ENCODE measurements around the gene USP31.

USP31 gene

GRCh38 chr16:23132775-23133463, 16.3 kb downstream of the USP31 start:
- DNase-seq (ENCODE audit: low read depth): no peak

- no peak for DNase-seq (ENCODE audit: low read depth)
Observed at GRCh38 chr16:23131931-23132621, 17.2 kb downstream of the USP31 start.

GRCh38 chr16:23131436-23131835, 17.8 kb downstream of the USP31 start:
- no peak for DNase-seq (ENCODE audit: low read depth)

- no peak for DNase-seq (ENCODE audit: low read depth)
Observed at GRCh38 chr16:23131036-23131435, 18.2 kb downstream of the USP31 start.

- DNase-seq (ENCODE audit: low read depth): no peak
Observed at GRCh38 chr16:23129686-23130085, 19.6 kb downstream of the USP31 start.

GRCh38 chr16:23128056-23128455, 21.2 kb downstream of the USP31 start:
- no peak for DNase-seq (ENCODE audit: low read depth)

- no peak for DNase-seq (ENCODE audit: low read depth)
Observed at GRCh38 chr16:23125277-23125676, 24.0 kb downstream of the USP31 start.

GRCh38 chr16:23124315-23124714, 24.9 kb downstream of the USP31 start:
- DNase-seq (ENCODE audit: low read depth): no peak

- no peak for DNase-seq (ENCODE audit: low read depth)
Observed at GRCh38 chr16:23122144-23122543, 27.1 kb downstream of the USP31 start.

GRCh38 chr16:23121024-23121423, 28.2 kb downstream of the USP31 start:
- no peak for DNase-seq (ENCODE audit: low read depth)

GRCh38 chr16:23120562-23120961, 28.7 kb downstream of the USP31 start:
- no peak for DNase-seq (ENCODE audit: low read depth)

GRCh38 chr16:23119570-23119969, 29.7 kb downstream of the USP31 start:
- no peak for DNase-seq (ENCODE audit: low read depth)

GRCh38 chr16:23114131-23114904, 34.9 kb downstream of the USP31 start:
- no peak for DNase-seq (ENCODE audit: low read depth)

- no peak for DNase-seq (ENCODE audit: low read depth)
Observed at GRCh38 chr16:23113185-23113584, 36.1 kb downstream of the USP31 start.

- no peak for DNase-seq (ENCODE audit: low read depth)
Observed at GRCh38 chr16:23110257-23110899, 38.9 kb downstream of the USP31 start.

GRCh38 chr16:23107936-23108335, 41.3 kb downstream of the USP31 start:
- DNase-seq (ENCODE audit: low read depth): no peak

- DNase-seq (ENCODE audit: low read depth): no peak
Observed at GRCh38 chr16:23107117-23107516, 42.1 kb downstream of the USP31 start.

- DNase-seq (ENCODE audit: low read depth): no peak
Observed at GRCh38 chr16:23105309-23105708, 43.9 kb downstream of the USP31 start.

GRCh38 chr16:23104032-23104955, 45.0 kb downstream of the USP31 start:
- DNase-seq (ENCODE audit: low read depth): no peak

- DNase-seq (ENCODE audit: low read depth): no peak
Observed at GRCh38 chr16:23103603-23104002, 45.6 kb downstream of the USP31 start.

- DNase-seq (ENCODE audit: low read depth): no peak
Observed at GRCh38 chr16:23101012-23101550, 48.2 kb downstream of the USP31 start.

Data from HS-27A (cell line).